Measurements from ENCODE around the gene FLACC1.
A peak's percentile ranks its signal among the peaks of the same experiment; 100 is the strongest.

The FLACC1 gene

DNA sequence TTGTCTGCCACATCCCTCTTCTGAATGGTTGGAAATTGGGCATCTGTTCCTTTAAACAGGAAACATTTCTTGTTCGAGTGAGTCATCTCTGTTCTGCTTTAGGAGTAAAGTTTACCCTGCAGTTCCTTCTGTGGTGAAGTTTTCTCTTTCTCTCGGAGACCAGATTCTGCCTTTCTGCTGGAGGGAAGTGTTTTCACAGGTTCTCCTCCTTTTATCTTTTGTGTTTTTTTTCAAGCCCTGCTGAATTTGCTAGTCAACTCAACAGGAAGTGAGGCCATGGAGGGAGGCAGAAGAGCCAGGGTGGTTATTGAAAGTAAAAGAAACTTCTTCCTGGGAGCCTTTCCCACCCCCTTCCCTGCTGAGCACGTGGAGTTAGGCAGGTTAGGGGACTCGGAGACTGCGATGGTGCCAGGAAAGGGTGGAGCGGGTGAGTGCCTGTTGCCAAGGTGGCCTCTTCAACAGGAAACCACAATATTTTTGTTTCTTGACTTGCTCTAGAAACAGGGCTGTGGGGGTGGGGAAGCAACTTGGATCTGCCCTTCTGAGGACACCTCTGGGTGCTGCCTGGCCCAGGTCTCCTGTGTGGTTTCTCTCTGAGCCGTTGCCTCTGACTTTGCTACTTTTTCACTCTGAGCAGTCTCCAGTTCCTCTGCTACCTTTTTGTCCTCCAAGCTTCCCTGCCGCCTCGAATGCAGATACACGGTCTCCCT lies 99.0 kb downstream of the FLACC1 start:
- FAIRE-seq: peak; percentile 90
- TF ChIP-seq POLR2AphosphoS5 (IDR thresholded peaks at IDR 0.05; ENCODE audit: low read depth, low read length) (peak; percentile 53; the same call in 1 of the 2 replicates), TAF1 (IDR thresholded peaks at IDR 0.05; ENCODE audit: borderline replicate concordance, low read depth, low read length) (peak; percentile 56; the same call in 1 of the 2 replicates), POLR2A (IDR thresholded peaks at IDR 0.05; ENCODE audit: low read depth, low read length) (peak; percentile 59)
- peak; percentile 54 for DNase-seq (ENCODE audit: insufficient read length)

DNA sequence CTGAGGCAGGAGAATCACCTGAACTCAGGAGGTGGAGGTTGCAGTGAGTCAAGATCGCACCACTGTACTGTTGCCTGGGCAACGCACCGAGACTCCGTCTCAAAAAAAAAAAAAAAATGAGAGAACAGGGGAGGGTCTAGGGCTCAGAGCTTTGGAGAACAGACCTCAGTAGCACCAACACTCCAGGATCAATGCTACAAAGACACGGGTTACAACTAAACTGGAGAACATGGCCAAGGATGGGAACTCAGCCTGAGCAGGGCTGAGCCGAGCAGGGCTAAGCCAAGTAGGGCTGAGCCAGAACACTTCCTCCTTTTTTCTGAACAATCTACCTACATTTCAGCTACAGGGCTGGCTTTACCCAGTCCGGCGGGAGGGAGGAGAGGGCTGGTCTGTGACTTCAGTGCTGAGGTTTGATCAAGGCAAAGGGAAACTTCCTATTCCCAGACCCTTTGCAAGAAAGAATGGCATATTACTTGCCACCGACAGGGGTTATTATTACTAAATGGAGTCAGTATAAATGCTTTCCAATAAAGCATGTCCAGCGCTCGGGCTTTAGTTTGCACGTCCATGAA lies 99.7 kb downstream of the FLACC1 start:
- TF ChIP-seq POLR2AphosphoS5 (IDR thresholded peaks at IDR 0.05; ENCODE audit: low read depth, low read length) (no peak), TAF1 (IDR thresholded peaks at IDR 0.05; ENCODE audit: borderline replicate concordance, low read depth, low read length) (no peak), POLR2A (IDR thresholded peaks at IDR 0.05; ENCODE audit: low read depth, low read length) (peak; percentile 25; the same call in 1 of the 2 replicates)
- FAIRE-seq: no peak
- DNase-seq (ENCODE audit: insufficient read length): peak; percentile 44

DNA sequence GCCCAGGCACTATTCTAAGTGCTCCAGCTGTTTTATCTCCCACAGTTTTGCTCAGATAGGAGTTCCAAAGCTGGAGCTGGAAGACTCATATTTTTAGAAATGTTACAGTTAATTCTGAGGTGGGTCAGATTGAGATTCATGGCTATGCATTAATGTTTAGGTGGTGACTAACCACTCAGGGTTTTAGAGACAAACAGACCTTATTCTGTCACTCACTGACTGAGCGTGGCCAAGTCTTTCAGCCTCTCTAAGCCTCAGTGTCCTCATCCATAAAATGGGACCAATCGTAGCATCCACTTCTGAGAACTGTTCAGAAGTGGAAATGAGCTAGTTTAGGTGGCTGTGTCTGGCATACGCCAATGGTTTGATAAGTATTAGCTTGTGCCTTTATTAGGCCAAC lies 101.1 kb downstream of the FLACC1 start:
- DNase-seq (ENCODE audit: insufficient read length) (no peak), FAIRE-seq (no peak)
- TF ChIP-seq POLR2AphosphoS5 (IDR thresholded peaks at IDR 0.05; ENCODE audit: low read depth, low read length): no peak
- TF ChIP-seq TAF1 (IDR thresholded peaks at IDR 0.05; ENCODE audit: borderline replicate concordance, low read depth, low read length): no peak
- TF ChIP-seq POLR2A (IDR thresholded peaks at IDR 0.05; ENCODE audit: low read depth, low read length): no peak

DNA sequence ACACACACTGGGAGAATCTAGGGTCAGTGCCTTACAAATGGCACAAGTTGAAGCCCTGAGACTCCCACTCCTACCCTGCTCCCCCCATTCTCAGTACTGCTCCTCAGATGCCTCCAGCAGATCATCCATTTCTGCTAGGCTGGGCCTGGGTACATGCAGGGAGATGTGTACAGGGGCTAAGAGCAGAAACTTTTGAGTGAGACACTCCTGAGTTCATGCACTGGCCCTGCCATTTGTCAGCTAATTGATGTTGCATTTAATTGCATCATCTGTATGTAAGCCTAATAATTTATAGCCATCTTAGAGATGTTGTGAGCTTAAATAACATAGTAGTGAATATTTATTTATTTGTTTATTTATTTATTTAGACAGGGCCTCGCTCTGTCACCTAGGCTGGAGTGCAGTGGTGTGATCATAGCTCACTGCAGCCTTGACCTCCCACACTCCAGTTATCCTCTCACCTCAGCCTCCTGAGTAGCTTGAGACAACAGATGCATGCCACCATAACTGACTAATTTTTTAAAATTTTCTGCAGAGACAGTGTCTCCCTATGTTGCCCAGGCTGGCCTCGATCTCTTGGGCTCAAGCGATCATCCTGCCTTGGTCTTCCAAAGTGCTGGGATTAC lies 101.6 kb downstream of the FLACC1 start:
- DNase-seq (ENCODE audit: insufficient read length): no peak
- no peak for TF ChIP-seq TAF1 (IDR thresholded peaks at IDR 0.05; ENCODE audit: borderline replicate concordance, low read depth, low read length)
- no peak for TF ChIP-seq POLR2AphosphoS5 (IDR thresholded peaks at IDR 0.05; ENCODE audit: low read depth, low read length)
- TF ChIP-seq POLR2A (IDR thresholded peaks at IDR 0.05; ENCODE audit: low read depth, low read length): no peak
- no peak for FAIRE-seq

DNA sequence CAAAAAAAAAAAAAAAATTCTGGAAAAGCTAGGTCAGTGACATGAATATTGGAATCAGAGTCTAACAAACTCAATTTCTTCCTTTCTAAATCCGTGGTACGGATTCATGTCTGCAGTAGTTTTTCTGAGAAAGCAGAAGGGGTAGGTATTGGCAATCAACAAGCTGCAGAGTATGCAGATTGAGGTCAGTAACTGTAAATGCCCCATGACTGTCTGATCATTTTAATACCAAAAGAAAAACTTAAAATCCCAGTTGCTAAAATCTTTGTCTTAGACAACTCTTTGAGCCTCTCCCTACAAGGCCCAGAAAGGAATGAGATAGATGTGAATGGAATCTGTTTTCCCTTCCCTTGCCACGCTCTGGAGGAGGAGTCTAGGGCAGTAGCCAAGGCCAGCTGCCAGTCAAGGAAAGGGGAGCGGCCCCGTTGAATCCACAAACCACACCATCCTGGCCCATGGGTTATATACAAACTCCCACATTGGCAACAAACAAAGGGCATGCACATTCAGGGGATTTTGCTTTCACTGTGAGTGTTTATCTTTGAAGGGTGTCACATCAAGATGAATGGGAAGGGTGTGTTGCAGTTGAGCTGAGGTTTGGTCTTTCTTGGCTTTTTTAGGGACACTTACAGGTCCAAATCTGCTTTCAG lies 102.9 kb downstream of the FLACC1 start:
- TF ChIP-seq POLR2AphosphoS5 (IDR thresholded peaks at IDR 0.05; ENCODE audit: low read depth, low read length) (no peak), POLR2A (IDR thresholded peaks at IDR 0.05; ENCODE audit: low read depth, low read length) (no peak), TAF1 (IDR thresholded peaks at IDR 0.05; ENCODE audit: borderline replicate concordance, low read depth, low read length) (no peak)
- FAIRE-seq (no peak), DNase-seq (ENCODE audit: insufficient read length) (no peak)

DNA sequence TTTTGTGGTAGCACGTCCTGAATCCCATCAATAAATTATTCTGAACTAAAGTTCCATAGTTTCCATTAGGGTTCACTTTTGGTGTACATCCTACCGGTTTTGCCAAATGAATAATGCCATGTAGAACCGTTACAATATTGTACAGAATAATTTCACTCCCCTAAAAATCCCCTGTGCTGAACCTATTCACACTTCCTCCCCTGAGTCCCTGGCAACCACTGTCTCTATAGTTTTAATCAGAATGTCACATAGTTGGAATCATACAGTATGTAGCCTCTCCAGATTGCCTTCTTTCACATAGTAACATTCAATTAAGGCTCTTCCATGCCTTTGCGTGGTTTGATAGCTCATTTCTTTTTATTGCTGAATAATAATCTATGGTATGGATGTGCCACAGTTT lies 106.4 kb downstream of the FLACC1 start:
- no peak for FAIRE-seq

DNA sequence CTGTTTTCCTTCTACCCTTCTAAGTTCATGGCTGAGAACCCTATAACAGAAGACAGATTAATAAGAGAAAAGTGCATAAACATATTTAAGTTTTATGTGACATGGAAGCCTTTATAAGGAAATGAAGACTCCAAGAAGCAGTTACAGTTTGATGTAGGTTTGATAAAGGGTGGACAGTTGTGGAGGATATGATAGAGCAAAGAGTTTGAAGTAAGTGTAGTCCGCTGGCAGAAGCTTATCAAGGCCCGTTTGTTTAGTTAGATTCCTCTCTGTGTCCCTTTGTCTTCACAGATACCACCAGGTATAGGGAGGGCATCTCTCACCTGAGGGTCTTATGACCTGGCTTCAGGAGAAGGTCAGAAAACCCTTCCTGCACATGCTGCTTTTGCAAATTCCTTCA lies 107.3 kb downstream of the FLACC1 start:
- TF ChIP-seq POLR2AphosphoS5 (IDR thresholded peaks at IDR 0.05; ENCODE audit: low read depth, low read length) (no peak), POLR2A (IDR thresholded peaks at IDR 0.05; ENCODE audit: low read depth, low read length) (no peak), TAF1 (IDR thresholded peaks at IDR 0.05; ENCODE audit: borderline replicate concordance, low read depth, low read length) (no peak)
- FAIRE-seq: no peak
- no peak for DNase-seq (ENCODE audit: insufficient read length)

More for the DNA sequence above, 106.4 kb downstream of the FLACC1 start:
- TF ChIP-seq TAF1 (IDR thresholded peaks at IDR 0.05; ENCODE audit: borderline replicate concordance, low read depth, low read length) (no peak), POLR2AphosphoS5 (IDR thresholded peaks at IDR 0.05; ENCODE audit: low read depth, low read length) (no peak), POLR2A (IDR thresholded peaks at IDR 0.05; ENCODE audit: low read depth, low read length) (no peak)
- DNase-seq (ENCODE audit: insufficient read length): no peak

DNA sequence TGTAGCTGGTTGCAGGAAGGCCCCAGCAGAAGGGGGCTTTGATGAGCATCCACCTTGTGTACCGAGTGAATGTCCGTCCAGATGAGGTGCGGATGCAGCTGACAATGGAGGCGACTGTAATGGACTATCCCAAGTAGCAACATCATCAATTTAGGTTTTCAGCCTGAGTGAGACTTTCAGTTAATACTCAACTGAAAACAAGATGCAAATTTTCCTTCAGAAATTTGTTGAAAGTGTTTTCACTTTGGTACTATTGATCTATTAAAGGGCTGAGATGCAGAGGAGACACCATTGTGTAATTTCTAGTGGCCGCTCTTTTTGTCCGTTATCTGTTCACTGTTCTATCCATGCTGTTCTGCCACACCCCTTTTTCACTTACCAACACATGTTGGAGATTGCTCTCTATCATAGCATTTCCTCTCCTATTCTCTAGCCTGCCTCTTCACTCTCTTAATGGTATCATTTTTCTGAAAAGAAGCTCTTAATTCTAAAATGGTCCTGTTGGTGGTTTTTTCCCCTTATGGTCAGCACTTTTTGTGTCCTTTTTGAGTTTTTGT lies 108.8 kb downstream of the FLACC1 start:
- no peak for DNase-seq (ENCODE audit: insufficient read length)
- TF ChIP-seq POLR2AphosphoS5 (IDR thresholded peaks at IDR 0.05; ENCODE audit: low read depth, low read length): no peak
- no peak for TF ChIP-seq TAF1 (IDR thresholded peaks at IDR 0.05; ENCODE audit: borderline replicate concordance, low read depth, low read length)
- no peak for TF ChIP-seq POLR2A (IDR thresholded peaks at IDR 0.05; ENCODE audit: low read depth, low read length)
- FAIRE-seq: peak; percentile 61

DNA sequence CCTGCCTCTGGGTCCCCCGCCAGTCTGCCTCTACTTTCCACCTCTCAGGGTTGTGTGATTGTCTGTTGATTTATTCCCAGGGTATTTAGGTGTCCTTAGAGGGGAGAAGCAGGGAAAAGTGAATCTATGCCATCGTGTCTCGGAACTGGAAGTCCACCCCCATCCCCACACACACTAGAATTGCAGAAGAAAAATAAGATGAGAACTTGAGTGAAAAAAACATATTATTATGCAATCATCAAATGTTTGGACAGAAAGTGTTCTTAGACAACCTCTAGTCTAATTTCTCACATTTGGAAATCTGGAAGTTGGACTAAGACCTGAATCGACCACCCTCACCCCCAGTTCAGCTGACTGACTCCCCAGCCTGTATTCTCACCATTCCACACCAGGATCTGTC lies 110.9 kb downstream of the FLACC1 start:
- TF ChIP-seq TAF1 (IDR thresholded peaks at IDR 0.05; ENCODE audit: borderline replicate concordance, low read depth, low read length): no peak
- no peak for TF ChIP-seq POLR2A (IDR thresholded peaks at IDR 0.05; ENCODE audit: low read depth, low read length)
- no peak for TF ChIP-seq POLR2AphosphoS5 (IDR thresholded peaks at IDR 0.05; ENCODE audit: low read depth, low read length)
- FAIRE-seq (no peak), DNase-seq (ENCODE audit: insufficient read length) (no peak)

DNA sequence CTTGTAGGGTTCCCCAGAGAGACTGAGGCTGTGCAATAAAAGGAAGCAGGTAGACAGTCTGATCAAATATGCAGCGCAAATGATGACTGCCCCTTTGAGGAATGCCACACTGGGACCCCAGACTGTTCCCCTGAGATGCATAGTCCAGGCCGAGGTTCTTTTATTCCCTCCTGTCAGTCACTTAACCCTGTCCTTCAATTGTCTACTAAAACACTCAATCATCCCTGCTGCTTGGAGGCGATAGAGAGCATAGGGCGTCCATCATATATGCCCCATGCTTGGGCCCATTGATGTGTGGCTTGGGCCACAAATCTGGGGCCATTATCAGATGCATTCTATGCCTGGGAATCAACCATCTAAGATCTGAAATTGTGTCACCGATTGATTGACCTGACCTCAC lies 112.3 kb downstream of the FLACC1 start:
- TF ChIP-seq POLR2AphosphoS5 (IDR thresholded peaks at IDR 0.05; ENCODE audit: low read depth, low read length): no peak
- TF ChIP-seq POLR2A (IDR thresholded peaks at IDR 0.05; ENCODE audit: low read depth, low read length): no peak
- no peak for TF ChIP-seq TAF1 (IDR thresholded peaks at IDR 0.05; ENCODE audit: borderline replicate concordance, low read depth, low read length)
- no peak for DNase-seq (ENCODE audit: insufficient read length)
- FAIRE-seq: no peak
